Activated naive CD8-positive, alpha-beta T cell treated with anti-CD3 and anti-CD28 coated beads, Interleukin-2, amount 50 U/mL, for 24 hours (primary cell): ENCODE results near the gene ANKRD22.
A peak's percentile ranks its signal among the peaks of the same experiment; 100 is the strongest.
"Not testable (repeated sequence)": the region's sequence is repeated elsewhere in the genome, so short reads cannot be mapped to it uniquely, and the experiment has no call there.

Experiments
- ATAC-seq: fragments of 150-1000 bp; cut with Tn5 transposase; one replicate; pipeline ENCODE4 v1.10.0; 2021
- DNase-seq: peaks from one replicate; pipeline ENCODE4 v3.0.0; 2021
- H3K27ac Mint-ChIP-seq: one replicate; pipeline ENCODE4 v1.8.0; 2021; ENCODE audit warnings: mild to moderate bottlenecking, mixed read lengths
- H3K27me3 Mint-ChIP-seq: one replicate; pipeline ENCODE4 v1.8.0; 2021; ENCODE audit warnings: mixed read lengths
- H3K36me3 Mint-ChIP-seq: one replicate; pipeline ENCODE4 v1.8.0; 2021; ENCODE audit warnings: low read depth, mixed read lengths
- H3K4me1 Mint-ChIP-seq: one replicate; pipeline ENCODE4 v1.8.0; 2021; ENCODE audit warnings: mixed read lengths
- H3K4me3 Mint-ChIP-seq: one replicate; pipeline ENCODE4 v1.8.0; 2021; ENCODE audit warnings: mild to moderate bottlenecking, moderate library complexity, mixed read lengths
- H3K9me3 Mint-ChIP-seq: one replicate; pipeline ENCODE4 v1.8.0; 2021; ENCODE audit warnings: mixed read lengths

Gene ANKRD22

DNA sequence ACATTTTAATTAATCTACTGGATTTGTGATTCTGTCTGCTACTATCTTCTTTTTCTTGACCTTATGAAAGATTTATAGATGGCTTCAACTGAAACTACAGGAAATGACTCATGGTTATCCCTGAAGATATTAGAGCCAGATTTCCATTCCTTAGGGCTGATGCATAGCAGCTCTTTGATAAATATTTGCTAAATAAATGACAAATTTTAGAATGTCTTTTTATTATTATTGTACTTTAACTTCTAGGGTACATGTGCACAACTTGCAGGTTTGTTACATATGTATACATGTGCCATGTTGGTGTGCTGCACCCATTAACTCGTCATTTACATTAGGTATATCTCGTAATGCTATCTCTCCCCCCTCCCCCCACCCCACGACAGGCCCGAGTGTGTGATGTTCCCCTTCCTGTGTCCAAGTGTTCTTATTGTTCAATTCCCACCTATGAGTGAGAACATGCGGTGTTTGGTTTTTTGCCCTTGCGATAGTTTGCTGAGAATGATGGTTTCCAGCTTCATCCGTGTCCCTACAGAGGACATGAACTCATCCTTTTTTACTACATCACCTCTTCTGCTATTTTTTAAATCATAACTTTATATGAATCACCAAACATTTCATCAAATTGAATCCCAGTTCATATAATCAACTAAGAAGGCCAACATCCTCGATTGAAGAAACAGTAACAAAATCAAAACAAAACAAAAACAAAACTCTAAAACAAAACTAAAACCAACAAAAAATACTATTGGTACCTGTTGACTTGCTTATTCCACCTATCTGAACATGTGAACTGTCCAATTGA, 31.2 kb upstream of the ANKRD22 start:
- Mint-ChIP-seq H3K27ac (peak overlapping the region; percentile 96), H3K36me3 (peaks cover 21% of the 10 kb centered on the region), H3K4me1 (peaks cover 82% of the 10 kb centered on the region), H3K4me3 (peak overlapping the region; percentile 97)
- DNase-seq, ATAC-seq, H3K27me3 Mint-ChIP-seq, H3K9me3 Mint-ChIP-seq: not testable (repeated sequence)

DNA sequence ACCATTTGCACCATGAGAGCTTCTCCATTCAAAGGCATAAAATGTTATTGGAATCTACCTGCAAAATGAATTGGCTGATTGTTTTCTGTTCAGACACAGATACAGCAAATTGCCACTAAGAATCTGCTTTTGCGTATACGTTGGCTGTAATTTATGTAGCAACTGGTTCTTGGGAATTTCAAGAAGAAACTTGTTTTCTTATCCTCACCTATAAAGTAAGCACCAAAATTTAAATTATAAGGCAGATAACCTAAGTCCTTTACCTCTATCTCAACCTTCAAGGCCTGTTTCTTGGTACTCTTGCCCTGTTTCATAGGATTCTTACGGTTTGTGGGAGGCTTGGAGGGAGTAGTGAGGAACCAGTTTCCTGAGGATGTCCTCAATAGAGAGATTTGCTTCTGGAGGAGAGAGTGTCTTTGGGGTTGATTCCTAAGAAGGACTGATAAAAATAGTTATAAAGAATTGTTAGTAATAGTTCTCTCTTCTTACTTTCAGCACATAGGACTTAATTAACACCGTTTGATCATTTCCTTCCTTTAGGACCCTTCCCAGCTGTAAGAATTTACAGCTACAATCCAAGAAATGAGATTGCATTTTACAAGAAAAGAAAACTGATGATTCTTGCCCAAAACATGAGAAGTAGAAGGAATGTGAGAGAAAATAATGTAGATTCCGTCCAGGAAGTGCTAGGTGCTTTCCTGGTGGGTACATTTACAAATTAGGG, 30.4 kb upstream of the ANKRD22 start:
- Mint-ChIP-seq H3K4me3 (peak overlapping the region; percentile 97), H3K9me3 (no peaks in the 10 kb centered on the region), H3K4me1 (peaks cover 78% of the 10 kb centered on the region), H3K27me3 (no peaks in the 10 kb centered on the region), H3K36me3 (peaks cover 20% of the 10 kb centered on the region), H3K27ac (peak overlapping the region; percentile 96)
- no peak for ATAC-seq
- DNase-seq, result no peak

DNA sequence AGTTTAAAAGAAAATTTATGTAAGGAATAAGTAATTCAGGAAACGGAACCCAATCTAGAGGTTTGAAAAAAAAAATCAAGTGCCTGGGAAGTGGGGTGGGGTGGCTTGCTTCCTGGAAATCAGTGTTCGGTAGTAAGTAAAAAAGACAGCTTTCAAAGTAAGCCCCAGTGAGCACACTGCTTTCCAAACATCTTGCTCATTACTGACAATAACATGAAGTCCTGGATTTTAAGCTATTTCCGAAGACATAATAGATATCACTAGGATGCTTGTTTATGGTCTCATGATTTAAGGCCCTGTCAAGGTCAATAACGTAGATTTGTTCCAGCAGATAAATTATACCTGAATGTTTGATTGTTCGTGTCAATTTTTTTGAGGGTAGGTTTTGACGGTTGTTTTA, 29.7 kb upstream of the ANKRD22 start:
- Mint-ChIP-seq H3K27me3 (no peaks in the 10 kb centered on the region), H3K9me3 (no peaks in the 10 kb centered on the region), H3K27ac (peak overlapping the region; percentile 96), H3K36me3 (peaks cover 20% of the 10 kb centered on the region), H3K4me3 (peak overlapping the region; percentile 97), H3K4me1 (peaks cover 72% of the 10 kb centered on the region)
- no peak for ATAC-seq
- no peak for DNase-seq

DNA sequence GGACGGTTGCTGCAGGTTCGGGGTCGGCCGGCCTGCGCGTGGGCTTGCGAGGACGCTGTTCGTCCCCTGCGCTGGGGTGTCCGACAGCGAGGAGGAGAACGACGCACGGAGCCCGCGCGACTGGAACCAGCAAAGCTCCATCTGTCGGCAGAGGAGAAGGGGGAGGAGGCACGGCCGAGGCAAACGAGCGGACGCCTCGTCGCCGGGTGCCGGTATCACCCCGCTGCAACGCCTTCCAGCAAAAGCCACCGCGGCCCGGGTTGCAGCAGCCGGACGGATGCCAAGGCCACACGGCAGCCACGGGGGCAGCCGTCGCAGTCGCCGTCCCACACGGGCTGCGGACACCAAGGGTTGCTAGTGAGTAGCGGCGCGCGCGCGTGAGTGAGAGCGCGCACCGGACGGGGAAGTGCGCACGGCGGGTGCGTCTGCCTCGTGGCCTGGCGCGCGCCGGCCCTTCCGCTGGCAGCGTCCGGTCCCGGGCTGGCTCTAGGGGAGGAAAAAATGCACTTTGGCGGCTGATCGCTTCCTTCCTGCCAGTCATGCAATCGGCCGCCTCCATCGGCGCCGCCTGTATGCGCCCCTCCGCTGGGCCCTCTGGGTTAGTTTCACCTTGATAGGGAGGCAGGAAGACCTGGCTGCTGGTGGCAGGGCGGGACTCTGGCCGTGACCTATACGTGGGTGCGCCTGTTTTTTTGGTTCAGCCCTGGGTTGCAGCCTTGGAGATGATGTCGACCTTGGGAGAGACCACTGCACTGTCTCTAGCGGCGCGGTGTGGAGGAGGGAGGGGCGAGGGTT, 28.8 kb upstream of the ANKRD22 start:
- Mint-ChIP-seq H3K36me3 (peaks cover 20% of the 10 kb centered on the region), H3K27ac (peak overlapping the region; percentile 96), H3K9me3 (no peaks in the 10 kb centered on the region), H3K4me1 (peaks cover 63% of the 10 kb centered on the region), H3K27me3 (no peaks in the 10 kb centered on the region), H3K4me3 (peak overlapping the region; percentile 97)
- DNase-seq, result peak; percentile 74
- ATAC-seq, result peak; percentile 87

- peaks cover 57% of the 10 kb centered on the region for H3K4me1 Mint-ChIP-seq
- H3K27ac Mint-ChIP-seq, result peak within 1 kb of the TSS; percentile 96
- ATAC-seq (peak; percentile 65), DNase-seq (peak; percentile 81)
- no peaks in the 10 kb centered on the region for H3K9me3 Mint-ChIP-seq
- H3K4me3 Mint-ChIP-seq, result peak within 1 kb of the TSS; percentile 97
- H3K36me3 Mint-ChIP-seq, result peaks cover 20% of the 10 kb centered on the region
- H3K27me3 Mint-ChIP-seq, result no peaks in the 10 kb centered on the region
Observed at GRCh38 chr10:88879534-88880281, 28.1 kb upstream of the ANKRD22 start, which contains the start of gene STAMBPL1. STAMBPL1 (plus strand) TSS chr10:88880245; CDS start chr10:88901709, 21,464 bp downstream.

DNA sequence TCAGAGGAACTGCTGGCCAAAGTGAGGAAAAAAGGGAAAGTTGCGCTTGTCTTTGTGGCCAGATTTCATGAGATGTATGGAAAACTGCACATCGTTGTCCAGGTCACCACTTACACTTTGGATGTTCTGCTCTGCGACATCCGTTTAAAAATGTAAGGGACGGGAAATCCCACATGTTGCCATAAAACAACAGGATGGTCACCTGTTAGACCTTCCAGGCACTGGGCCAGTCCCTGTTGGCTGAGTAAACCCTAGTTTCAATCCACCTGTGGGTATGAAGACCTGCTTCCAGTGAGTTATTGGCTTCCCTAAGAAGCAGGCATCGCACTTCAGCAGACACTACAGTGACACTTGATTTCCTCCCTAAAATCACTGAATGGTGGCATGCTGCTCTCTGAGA, 25.7 kb upstream of the ANKRD22 start:
- H3K4me1 Mint-ChIP-seq, result peaks cover 33% of the 10 kb centered on the region
- no peak overlapping the region for H3K27ac Mint-ChIP-seq
- H3K4me3 Mint-ChIP-seq, result no peak overlapping the region
- H3K36me3 Mint-ChIP-seq, result peaks cover 9% of the 10 kb centered on the region
- DNase-seq, result no peak
- no peaks in the 10 kb centered on the region for H3K9me3 Mint-ChIP-seq
- no peak for ATAC-seq
- H3K27me3 Mint-ChIP-seq, result no peaks in the 10 kb centered on the region

DNA sequence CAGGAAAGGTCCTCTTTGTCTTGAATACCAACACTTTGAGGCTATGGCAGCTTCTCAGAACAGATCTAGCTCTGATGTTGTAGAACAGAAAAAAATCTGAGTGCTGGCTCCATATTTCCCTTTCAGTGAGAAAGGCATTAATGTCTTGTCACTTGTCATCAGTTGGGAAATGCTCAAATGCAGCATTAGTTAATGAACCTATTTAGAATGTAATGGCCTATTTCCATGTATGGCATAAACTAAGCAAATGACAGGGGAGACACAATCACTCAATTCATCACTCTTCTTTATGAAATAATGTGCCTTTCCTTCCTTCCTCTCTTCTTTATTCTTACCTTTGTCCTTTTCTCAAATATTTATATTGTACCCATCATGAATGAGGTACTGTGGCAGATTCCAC, 23.4 kb upstream of the ANKRD22 start:
- DNase-seq (no peak), ATAC-seq (no peak)
- Mint-ChIP-seq H3K27ac (no peak overlapping the region), H3K4me1 (peaks cover 20% of the 10 kb centered on the region), H3K36me3 (no peaks in the 10 kb centered on the region), H3K4me3 (no peak overlapping the region), H3K27me3 (no peaks in the 10 kb centered on the region), H3K9me3 (peaks cover 7% of the 10 kb centered on the region)

DNA sequence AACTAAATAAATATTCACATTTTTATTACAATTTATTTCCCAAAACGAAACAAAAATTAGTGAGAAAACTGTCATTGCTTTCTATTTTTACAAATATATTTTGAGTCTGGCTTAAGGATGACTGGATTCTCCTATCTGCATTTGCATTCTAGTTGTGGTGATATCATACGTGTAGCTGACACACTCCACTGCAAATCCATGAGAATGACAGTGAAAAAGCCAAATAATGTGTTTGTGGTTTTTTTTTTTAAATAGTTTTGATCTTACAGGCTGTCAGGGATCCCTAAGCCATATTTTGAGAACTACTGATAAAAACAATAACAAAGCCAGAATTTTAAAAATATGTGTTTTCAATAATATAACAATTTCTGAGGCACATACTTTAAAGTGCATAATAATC, 22.6 kb upstream of the ANKRD22 start:
- peaks cover 7% of the 10 kb centered on the region for H3K9me3 Mint-ChIP-seq
- DNase-seq, result no peak
- no peak for ATAC-seq
- no peaks in the 10 kb centered on the region for H3K36me3 Mint-ChIP-seq
- no peak overlapping the region for H3K27ac Mint-ChIP-seq
- no peaks in the 10 kb centered on the region for H3K27me3 Mint-ChIP-seq
- H3K4me1 Mint-ChIP-seq, result peaks cover 13% of the 10 kb centered on the region
- H3K4me3 Mint-ChIP-seq, result no peak overlapping the region

DNA sequence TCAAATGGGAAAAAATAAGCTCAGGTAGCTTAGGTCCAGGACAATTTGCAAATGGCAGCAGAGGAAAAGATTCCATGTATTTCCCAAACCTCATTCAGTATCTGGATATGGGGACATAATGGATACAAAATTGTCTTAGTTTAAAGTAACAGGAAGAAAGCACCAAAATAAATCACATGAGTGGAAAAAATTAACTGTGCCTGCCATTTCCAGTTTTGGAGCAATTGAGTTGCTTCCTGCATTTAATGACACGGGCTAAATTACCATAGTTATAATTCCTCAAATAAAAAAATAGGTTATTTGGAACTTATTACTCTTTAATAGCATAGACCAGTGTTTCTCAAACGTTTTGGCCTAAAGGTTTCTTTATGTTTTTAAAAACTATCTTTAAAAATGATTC, 22.1 kb upstream of the ANKRD22 start:
- no peaks in the 10 kb centered on the region for H3K36me3 Mint-ChIP-seq
- H3K9me3 Mint-ChIP-seq, result peaks cover 7% of the 10 kb centered on the region
- no peak overlapping the region for H3K4me3 Mint-ChIP-seq
- no peak for DNase-seq
- H3K27ac Mint-ChIP-seq, result no peak overlapping the region
- H3K4me1 Mint-ChIP-seq, result peaks cover 9% of the 10 kb centered on the region
- ATAC-seq, result no peak
- H3K27me3 Mint-ChIP-seq, result no peaks in the 10 kb centered on the region

- no peak overlapping the region for H3K27ac Mint-ChIP-seq
- H3K9me3 Mint-ChIP-seq, result peaks cover 7% of the 10 kb centered on the region
- DNase-seq (no peak), ATAC-seq (no peak)
- no peaks in the 10 kb centered on the region for H3K27me3 Mint-ChIP-seq
- H3K4me3 Mint-ChIP-seq, result no peak overlapping the region
- H3K4me1 Mint-ChIP-seq, result no peaks in the 10 kb centered on the region
- H3K36me3 Mint-ChIP-seq, result no peaks in the 10 kb centered on the region
Observed at GRCh38 chr10:88870089-88870488, 18.4 kb upstream of the ANKRD22 start.

- H3K27ac Mint-ChIP-seq, result no peak overlapping the region
- ATAC-seq (no peak), DNase-seq (no peak)
- H3K36me3 Mint-ChIP-seq, result no peaks in the 10 kb centered on the region
- H3K27me3 Mint-ChIP-seq, result peaks cover 5% of the 10 kb centered on the region
- no peaks in the 10 kb centered on the region for H3K4me1 Mint-ChIP-seq
- H3K4me3 Mint-ChIP-seq, result no peak overlapping the region
- peaks cover 4% of the 10 kb centered on the region for H3K9me3 Mint-ChIP-seq
Observed at GRCh38 chr10:88866454-88866853, 14.8 kb upstream of the ANKRD22 start.

GRCh38 chr10:88865281-88865876, 13.7 kb upstream of the ANKRD22 start:
- DNase-seq (no peak), ATAC-seq (no peak)
- Mint-ChIP-seq H3K4me1 (no peaks in the 10 kb centered on the region), H3K4me3 (no peak overlapping the region), H3K36me3 (no peaks in the 10 kb centered on the region), H3K27ac (no peak overlapping the region), H3K27me3 (peaks cover 5% of the 10 kb centered on the region), H3K9me3 (no peaks in the 10 kb centered on the region)

DNA sequence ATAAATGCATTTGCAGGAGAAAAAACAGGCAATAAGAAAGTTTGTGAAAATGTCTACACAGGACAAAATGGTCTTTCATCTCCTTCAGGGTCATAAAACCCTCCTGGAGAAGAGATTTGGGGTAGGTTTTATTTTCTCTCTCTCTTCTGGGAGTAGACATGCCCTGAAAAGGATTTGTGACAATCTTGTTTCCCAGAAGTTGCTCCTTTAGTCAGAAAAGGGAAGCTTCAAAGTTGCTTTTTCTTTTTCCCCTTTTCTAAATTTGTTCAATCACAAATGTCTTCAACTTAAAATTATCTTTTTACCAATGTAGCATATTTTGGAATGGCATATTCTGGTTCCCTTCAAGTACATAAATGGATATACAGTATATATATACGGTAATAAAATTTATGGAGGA, 9.4 kb upstream of the ANKRD22 start:
- H3K4me3 Mint-ChIP-seq, result no peak overlapping the region
- DNase-seq, result no peak
- no peak for ATAC-seq
- H3K36me3 Mint-ChIP-seq, result no peaks in the 10 kb centered on the region
- no peaks in the 10 kb centered on the region for H3K9me3 Mint-ChIP-seq
- H3K4me1 Mint-ChIP-seq, result peaks cover 12% of the 10 kb centered on the region
- H3K27me3 Mint-ChIP-seq, result peaks cover 5% of the 10 kb centered on the region
- no peak overlapping the region for H3K27ac Mint-ChIP-seq

DNA sequence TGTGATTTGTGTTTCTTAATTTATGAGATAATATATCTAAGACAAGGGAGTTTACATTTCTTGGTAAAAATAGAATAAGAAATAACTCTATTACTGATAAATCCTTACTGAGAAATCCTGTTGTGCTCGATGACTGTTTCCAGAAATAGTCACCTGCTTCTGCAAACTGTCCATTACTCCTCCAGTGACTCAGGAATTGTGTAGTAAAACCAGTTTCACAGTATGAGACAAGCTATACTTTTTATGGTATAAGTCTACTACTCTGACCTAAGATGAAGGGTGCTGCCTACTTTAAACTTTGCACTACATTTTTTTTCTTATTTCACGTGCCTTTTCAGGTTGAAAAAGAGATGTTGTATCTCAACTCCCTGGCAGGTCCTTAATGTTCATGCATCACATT, 6.8 kb upstream of the ANKRD22 start:
- no peak overlapping the region for H3K27ac Mint-ChIP-seq
- peaks cover 12% of the 10 kb centered on the region for H3K4me1 Mint-ChIP-seq
- DNase-seq (no peak), ATAC-seq (peak; percentile 52)
- no peaks in the 10 kb centered on the region for H3K36me3 Mint-ChIP-seq
- peaks cover 5% of the 10 kb centered on the region for H3K27me3 Mint-ChIP-seq
- no peaks in the 10 kb centered on the region for H3K9me3 Mint-ChIP-seq
- no peak overlapping the region for H3K4me3 Mint-ChIP-seq
